ENCODE measurements around the gene IL17RE. TPM values are rescaled to one million over a fixed set of nuclear protein-coding genes. Genes with fewer than 3 reads are reported as not detected.
"Not testable (repeated sequence)": the region's sequence is repeated elsewhere in the genome, so short reads cannot be mapped to it uniquely, and the experiment has no call there.

The IL17RE gene
- total RNA-seq, 4 donors from 2014 or later: 49.2 to 116 (median 77.8) TPM

- whole genome bisulfite sequencing: 80% methylated on average over 12 of the region's 12 CpGs
Observed at GRCh38 chr3:9867106-9867505, 35.5 kb upstream of the IL17RE start.

GRCh38 chr3:9869955-9870354, 32.7 kb upstream of the IL17RE start:
- Histone ChIP-seq H3K36me3 (no peaks in the 10 kb centered on the region), H3K9me3 (no peaks in the 10 kb centered on the region), H3K4me3 (no peak overlapping the region), H3K27me3 (no peaks in the 10 kb centered on the region), H3K4me1 (peaks cover 7% of the 10 kb centered on the region), H3K27ac (no peak overlapping the region)
- TF ChIP-seq EP300 (IDR thresholded peaks at IDR 0.05) (no peak), CTCF (IDR thresholded peaks at IDR 0.05) (no peak), POLR2AphosphoS5 (IDR thresholded peaks at IDR 0.05) (no peak), POLR2A (IDR thresholded peaks at IDR 0.05) (no peak)
- WGBS: 71% methylated on average over 5 of the region's 5 CpGs
- DNase-seq (ENCODE audit: low spot score in 2 of 2): no peak

More at GRCh38 chr3:9867106-9867505, 35.5 kb upstream of the IL17RE start:
- TF ChIP-seq POLR2AphosphoS5 (IDR thresholded peaks at IDR 0.05) (no peak), CTCF (IDR thresholded peaks at IDR 0.05) (no peak), POLR2A (IDR thresholded peaks at IDR 0.05) (no peak), EP300 (IDR thresholded peaks at IDR 0.05) (no peak)
- Histone ChIP-seq H3K36me3 (no peaks in the 10 kb centered on the region), H3K4me3 (no peak overlapping the region), H3K4me1 (peaks cover 33% of the 10 kb centered on the region), H3K27ac (peak overlapping the region; percentile 4), H3K9me3 (no peaks in the 10 kb centered on the region), H3K27me3 (no peaks in the 10 kb centered on the region)
- DNase-seq (ENCODE audit: low spot score in 2 of 2): no peak

- Histone ChIP-seq H3K27me3 (no peaks in the 10 kb centered on the region), H3K36me3 (no peaks in the 10 kb centered on the region), H3K9me3 (no peaks in the 10 kb centered on the region), H3K4me1 (peaks cover 5% of the 10 kb centered on the region), H3K4me3 (no peak overlapping the region), H3K27ac (no peak overlapping the region)
- no peak for DNase-seq (ENCODE audit: low spot score in 2 of 2)
- WGBS: 77% methylated on average over 1 of the region's 1 CpG
- TF ChIP-seq CTCF (IDR thresholded peaks at IDR 0.05): no peak
- TF ChIP-seq POLR2A (IDR thresholded peaks at IDR 0.05): no peak
- TF ChIP-seq EP300 (IDR thresholded peaks at IDR 0.05): no peak
- TF ChIP-seq POLR2AphosphoS5 (IDR thresholded peaks at IDR 0.05): no peak
Observed at GRCh38 chr3:9870978-9871377, 31.7 kb upstream of the IL17RE start.

GRCh38 chr3:9872067-9872466, 30.6 kb upstream of the IL17RE start:
- 93% methylated on average over 5 of the region's 5 CpGs for WGBS
- H3K27ac ChIP-seq; H3K27me3 ChIP-seq; H3K4me3 ChIP-seq; DNase-seq (ENCODE audit: low spot score in 2 of 2); H3K4me1 ChIP-seq; H3K36me3 ChIP-seq; H3K9me3 ChIP-seq: not testable (repeated sequence)

- DNase-seq (ENCODE audit: low spot score in 2 of 2): no peak
- peaks cover 5% of the 10 kb centered on the region for H3K4me1 ChIP-seq
- H3K4me3 ChIP-seq: no peak overlapping the region
- no peak overlapping the region for H3K27ac ChIP-seq
- no peaks in the 10 kb centered on the region for H3K9me3 ChIP-seq
- no peaks in the 10 kb centered on the region for H3K27me3 ChIP-seq
- H3K36me3 ChIP-seq: no peaks in the 10 kb centered on the region
- no peak for TF ChIP-seq EP300 (IDR thresholded peaks at IDR 0.05)
- TF ChIP-seq POLR2A (IDR thresholded peaks at IDR 0.05): no peak
- TF ChIP-seq POLR2AphosphoS5 (IDR thresholded peaks at IDR 0.05): no peak
- TF ChIP-seq CTCF (IDR thresholded peaks at IDR 0.05): no peak
Observed at GRCh38 chr3:9875448-9875847, 27.2 kb upstream of the IL17RE start.

GRCh38 chr3:9876255-9876654, 26.4 kb upstream of the IL17RE start:
- H3K27ac ChIP-seq; H3K4me1 ChIP-seq; H3K36me3 ChIP-seq; H3K27me3 ChIP-seq; H3K4me3 ChIP-seq; DNase-seq (ENCODE audit: low spot score in 2 of 2); H3K9me3 ChIP-seq: not testable (repeated sequence)
- WGBS: 89% methylated on average over 4 of the region's 4 CpGs
